HUDEP-2 (cell line): Measurements from ENCODE around the gene ZDHHC3.
A peak's percentile ranks its signal among the peaks of the same experiment; 100 is the strongest.

Source experiments
- DNase-seq, 76 experiments: peaks; one replicate each; lab custom pipeline; 2025; ENCODE audit not compliant: unreplicated experiment in 76 of 76; lab: John Stamatoyannopoulos, UW

Gene ZDHHC3

DNA sequence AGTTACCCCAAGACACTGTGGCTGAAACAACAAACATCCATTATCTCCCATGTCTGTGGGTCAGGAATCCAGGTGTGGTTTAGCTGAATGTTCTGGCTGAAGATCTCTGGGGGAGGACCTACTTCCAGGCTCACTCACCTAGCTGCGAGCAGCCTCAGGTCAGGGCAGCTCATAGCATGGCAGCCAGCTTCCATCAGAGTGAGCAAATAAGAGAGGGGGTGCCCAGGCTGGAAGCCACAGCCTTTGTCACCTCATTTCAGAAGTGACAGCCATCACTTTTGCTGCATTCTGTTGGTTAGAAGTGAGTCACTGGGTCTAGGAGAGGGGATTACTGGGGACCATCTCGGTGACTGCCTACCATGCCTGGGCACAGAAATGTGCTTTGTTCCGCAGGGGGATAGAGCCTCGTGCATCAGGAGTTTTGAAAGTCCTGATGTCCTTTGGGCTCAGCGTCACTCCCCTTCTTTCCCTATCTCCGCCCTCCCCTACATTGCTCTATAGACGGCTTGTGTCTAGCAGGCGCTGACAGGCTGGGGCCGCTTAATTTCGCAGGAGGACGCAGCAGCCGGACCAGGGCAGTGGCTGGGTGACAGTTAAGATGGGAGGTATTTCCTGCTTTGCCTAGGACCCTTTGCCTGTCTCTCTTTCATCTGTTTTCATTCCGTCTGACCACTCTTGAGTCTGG lies 76.1 kb downstream of the ZDHHC3 start:
- no peak for DNase-seq

DNA sequence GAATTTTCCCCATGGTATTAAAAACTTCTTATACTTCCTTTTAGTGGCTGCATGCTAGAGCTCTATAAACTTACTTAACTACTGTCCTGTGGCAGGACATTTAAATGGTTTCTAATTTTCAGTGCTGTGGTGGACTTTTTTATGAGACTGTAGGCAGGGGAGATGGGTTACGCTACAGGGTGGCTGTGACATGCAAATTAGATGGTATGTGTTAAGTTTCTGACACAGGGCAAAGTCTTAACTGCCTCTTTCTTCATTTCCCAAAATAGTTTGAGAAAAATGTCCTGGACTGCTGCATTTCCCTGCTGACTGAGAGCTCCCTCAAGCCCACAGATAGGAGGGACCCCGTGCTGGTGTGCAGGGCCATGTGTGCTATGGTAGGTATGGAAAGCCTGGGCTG lies 79.5 kb downstream of the ZDHHC3 start:
- DNase-seq, result no peak

DNA sequence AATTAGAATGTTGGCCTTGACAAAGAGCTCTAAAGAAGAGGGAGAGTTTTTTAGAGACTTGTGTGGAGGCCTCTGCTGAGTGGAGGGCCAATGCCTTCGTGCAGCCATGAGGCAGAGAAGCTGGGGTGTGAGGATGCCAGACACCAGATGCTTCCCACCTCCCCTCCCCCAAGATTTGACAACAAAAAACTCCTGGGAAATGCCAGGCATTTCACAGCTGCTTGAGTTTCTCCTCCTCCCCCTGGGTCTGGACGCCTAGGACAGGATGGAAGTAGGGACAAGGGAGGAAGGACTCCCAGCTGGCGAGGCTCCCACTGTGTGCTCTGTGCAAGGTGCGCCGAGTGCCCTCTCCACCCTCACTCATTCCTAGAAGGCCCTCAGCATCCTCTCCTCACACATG lies 81.5 kb downstream of the ZDHHC3 start:
- no peak for DNase-seq

DNA sequence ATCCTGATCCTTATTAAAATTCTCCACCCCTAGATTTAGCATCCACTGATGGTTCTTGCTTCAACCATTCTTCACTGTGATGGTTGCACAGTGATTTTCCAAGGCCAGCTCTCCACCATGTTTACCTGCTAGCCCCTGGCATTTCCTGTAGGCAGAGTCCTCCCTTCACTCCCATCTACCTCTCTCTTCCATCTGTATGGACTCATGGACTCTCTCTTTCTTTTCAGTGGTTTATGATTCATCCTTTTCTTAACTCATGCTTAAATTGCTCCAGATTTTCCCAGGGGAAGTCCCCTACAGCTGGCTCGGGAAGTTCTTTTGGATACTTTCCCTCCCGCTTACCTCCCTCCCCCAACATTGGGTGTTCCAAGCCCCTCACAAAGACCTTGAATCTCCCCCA lies 82.9 kb downstream of the ZDHHC3 start:
- no peak for DNase-seq

DNA sequence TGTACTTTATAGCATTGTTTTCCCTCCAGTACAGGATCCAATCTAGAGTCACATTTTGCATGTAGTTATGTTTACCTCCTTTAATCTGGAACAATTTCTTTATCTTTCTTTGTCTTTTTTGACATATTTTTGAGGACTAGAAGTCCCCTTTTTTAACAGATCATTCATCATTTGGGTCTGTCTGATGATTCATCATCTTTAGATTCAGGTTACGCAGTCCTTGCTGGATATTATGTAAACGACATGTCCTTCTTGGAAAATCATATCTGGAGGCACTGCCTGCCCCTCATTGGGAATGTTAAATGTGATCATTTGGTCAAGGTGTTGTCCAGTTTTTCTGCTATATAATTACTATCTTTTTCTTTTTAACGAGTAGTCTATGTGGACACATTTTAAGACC lies 83.3 kb downstream of the ZDHHC3 start:
- no peak for DNase-seq

DNA sequence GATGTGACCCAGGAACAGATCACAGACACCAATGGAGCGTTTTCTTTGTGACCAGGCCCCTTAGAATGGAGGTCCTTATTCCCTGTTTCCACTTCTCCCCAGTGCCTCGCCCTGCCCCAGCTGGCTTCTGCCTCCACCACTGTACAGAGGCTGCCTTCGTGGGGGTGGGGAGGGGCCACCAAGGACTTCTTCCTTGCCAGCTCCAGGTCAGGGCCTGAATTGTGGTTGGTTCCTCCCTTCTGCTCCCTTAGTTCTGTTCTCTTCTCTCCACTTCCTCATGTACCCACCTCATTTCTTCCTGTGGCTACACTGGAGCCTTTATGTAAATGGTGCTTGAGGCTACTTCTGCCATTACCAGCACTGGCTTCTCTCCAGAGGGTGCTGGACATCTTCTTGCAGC lies 85.1 kb downstream of the ZDHHC3 start:
- no peak for DNase-seq

DNA sequence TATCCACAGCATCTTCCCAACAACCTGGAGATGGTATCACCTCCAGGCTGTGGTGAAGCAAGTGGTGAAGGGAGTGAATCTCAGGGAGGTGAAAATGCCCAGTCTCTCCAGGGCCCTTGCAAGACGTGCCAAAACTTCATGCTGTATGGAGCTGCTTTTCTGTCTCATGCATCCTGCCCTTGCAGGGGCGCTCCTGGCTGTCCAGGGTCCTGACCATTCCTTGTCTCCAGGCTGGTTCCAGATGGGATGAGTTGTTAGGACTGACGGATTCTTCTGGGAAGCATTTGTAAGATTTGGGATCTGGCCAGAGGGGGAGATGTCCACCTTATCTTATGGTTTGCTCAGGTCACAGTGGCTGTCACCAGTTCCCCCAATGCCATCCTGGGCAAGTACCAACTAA lies 85.7 kb downstream of the ZDHHC3 start:
- DNase-seq, result no peak

DNA sequence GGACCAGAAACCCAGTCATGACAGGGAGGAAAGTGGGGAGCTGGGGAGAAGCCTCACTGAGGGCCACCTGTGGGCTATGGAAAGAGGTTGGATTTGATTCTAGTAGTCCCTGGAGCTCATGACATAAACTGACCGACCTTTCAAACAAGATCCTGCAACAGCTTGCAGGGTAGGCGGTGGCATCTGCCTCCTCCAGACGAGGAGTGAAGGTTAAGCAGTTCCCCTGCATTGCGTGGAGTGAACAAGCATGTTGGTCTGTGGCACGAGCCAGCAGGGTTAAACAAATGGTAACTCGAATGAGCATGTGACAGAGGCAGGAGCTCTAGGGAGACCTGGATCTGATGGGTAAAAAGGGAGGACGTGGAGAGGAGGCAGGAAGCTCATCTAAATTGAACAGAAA lies 88.9 kb downstream of the ZDHHC3 start:
- DNase-seq, result no peak

DNA sequence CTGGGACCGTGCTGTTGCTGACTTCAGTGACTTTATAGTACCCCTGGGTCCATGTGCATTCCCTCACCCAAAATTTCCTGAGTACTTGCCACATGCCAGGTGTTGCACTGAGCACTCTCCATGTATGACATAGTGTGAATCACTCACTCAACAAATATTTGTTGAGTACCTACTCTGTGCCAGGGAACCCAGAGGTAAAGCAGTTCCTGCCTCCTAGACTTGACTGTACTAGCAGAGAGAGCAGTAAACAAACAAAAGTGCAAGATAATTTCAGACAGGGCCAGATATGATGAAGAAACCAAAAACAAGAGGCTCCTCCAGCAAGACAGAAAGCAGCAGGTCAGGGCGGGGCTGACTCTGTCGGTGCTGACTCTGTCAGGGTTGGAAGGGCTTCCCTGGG lies 89.4 kb downstream of the ZDHHC3 start:
- no peak for DNase-seq

DNA sequence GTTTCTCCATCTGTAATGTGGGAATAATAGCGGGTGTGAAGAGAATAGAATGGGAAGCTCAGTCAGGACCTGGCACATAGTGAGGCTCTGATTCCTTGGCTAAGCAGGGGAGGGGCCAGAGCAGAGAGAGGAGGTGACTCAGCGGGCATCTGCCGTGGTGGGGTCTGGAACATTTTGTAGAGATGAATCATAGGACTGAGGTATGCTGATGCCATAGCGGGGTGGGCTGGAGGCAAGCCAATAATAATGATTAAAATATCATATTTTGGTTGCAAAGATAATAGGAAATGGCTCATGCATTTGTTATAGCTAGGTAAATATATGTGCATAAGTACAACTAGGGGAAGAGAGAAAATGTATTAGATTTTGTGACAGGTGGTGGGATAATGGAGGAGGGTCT lies 90.4 kb downstream of the ZDHHC3 start:
- peak in 12 of 76 experiments; percentile 1 to 41 (median 15) for DNase-seq

DNA sequence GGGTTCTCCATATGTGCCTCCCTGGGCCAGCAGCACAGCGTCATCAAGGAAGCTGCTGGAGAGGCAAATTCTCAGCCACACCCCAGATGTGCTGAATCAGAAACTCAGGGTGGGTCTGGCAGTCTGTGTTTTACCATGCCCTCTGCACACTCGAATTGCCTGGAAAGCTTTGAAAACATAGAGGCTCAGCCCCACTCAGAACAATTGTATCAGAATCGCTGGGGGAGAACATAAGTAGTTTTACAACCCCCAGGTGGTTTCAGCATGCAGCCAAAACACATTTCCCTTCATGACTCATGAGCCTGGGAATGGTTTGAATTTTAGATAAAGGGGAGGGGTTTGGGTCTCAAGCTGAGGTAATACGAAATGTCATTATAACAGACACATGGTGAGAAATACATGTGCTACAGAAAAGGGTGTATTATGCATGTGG lies 92.0 kb downstream of the ZDHHC3 start:
- DNase-seq, result no peak

DNA sequence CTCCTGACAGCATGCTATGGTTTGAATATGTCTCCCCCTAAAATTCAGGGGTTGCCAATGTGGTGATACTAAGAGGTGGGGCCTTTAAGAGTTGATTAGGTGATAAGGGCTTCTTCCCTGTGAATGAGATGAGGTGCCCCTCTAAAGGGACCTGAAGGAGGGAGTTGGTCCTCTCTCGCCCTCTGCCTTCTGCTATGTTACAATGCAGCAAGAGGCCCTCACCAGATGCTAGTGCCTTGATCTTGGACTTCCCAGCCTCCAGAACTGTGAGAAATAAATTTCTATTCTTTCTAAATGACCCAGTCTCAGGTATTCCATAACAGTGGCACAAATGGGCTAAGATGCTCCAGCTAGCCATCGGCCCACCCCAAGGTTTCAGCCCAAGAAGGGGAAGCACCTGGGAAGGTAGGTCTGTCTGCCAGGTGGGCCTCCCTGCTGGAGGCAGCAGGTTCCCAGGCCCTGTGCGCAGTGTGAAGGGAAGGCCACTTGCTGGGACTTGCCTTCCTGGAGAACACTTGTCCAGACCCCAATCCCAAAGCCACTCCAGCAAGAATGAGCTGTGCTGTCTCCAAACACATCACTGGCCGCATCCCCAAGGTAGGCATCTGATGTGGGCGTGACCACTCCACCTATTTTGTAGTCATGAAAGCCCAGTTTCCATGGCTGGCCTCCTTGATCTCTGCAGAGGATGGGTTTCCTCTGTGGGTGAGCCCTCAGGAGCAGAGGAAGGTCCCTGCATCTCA lies 92.6 kb downstream of the ZDHHC3 start:
- no peak for DNase-seq

DNA sequence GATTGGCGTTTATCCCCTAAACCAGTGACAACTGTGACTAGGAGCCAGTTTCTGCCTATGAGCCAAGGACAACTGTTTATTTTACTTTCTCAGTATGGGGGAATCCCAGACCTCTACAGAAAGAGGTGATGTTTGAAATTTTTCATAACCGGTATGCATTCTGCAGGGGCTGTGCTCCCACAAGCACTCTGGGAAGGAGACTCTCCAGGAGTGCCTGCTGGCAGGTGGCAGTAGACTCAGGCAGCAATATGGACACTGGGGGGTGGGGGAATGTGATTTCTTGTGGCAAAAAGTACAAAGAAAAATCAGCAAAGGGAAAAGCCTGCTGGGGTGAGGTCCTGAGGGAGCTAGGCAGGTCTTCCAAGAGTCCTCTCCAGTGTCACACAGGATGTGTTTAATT lies 95.7 kb downstream of the ZDHHC3 start:
- DNase-seq, result no peak

DNA sequence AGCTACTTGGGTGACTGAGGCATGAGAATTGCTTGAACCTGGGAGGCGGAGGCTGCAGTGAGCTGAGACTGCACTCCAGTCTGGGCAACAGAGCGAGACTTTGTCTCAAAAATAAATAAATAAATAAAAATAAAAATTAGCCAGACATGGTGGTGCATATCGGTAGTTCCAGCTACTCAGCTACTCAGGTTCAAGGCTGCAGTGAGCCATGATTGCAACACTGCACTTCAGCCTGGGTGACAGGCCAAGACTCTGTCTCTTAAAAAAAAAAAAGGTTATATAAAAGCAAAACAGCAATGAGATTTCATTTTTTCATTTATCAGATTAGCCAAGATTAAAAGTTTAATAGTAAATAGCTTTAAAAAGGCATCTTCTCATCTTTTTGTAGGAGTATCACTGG lies 98.6 kb downstream of the ZDHHC3 start:
- DNase-seq, result no peak

DNA sequence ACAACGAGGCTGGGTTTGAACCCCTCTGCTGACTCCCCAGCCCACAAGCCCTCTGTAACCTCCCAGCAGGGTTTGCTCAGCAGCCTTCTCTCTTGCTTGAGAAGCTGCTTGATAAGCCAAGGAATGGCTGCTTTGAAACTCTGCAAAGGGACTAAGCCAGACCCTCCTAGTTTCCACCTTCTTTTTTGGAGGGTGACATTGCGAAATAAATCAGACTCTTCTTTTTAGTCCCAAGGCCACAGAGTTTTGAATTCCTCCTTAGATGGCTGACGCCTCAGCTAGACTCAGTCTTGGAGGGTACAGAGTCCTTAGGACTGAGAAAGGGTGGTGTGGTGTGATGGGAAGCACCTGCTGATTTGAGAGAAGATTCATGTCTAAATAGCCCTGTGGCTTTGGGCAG lies 100.4 kb downstream of the ZDHHC3 start:
- DNase-seq, result no peak
